ENCODE measurements around the gene IGF2BP2.

- TF ChIP-seq, protein P1, sequence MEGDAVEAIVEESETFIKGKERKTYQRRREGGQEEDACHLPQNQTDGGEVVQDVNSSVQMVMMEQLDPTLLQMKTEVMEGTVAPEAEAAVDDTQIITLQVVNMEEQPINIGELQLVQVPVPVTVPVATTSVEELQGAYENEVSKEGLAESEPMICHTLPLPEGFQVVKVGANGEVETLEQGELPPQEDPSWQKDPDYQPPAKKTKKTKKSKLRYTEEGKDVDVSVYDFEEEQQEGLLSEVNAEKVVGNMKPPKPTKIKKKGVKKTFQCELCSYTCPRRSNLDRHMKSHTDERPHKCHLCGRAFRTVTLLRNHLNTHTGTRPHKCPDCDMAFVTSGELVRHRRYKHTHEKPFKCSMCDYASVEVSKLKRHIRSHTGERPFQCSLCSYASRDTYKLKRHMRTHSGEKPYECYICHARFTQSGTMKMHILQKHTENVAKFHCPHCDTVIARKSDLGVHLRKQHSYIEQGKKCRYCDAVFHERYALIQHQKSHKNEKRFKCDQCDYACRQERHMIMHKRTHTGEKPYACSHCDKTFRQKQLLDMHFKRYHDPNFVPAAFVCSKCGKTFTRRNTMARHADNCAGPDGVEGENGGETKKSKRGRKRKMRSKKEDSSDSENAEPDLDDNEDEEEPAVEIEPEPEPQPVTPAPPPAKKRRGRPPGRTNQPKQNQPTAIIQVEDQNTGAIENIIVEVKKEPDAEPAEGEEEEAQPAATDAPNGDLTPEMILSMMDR (IDR thresholded peaks at IDR 0.05): no peak
- no peak for TF ChIP-seq POLR2A (IDR thresholded peaks at IDR 0.05)
Observed at GRCh38 chr3:185737740-185738680, 86.8 kb downstream of the IGF2BP2 start.
